ENCODE data around the gene TXNDC2. TPM values are rescaled to one million over a fixed set of nuclear protein-coding genes. Genes with fewer than 3 reads are reported as not detected.

TXNDC2 gene
- total and polyA plus RNA-seq, 2 of the 4 experiments (the other 2 are of a cell fraction) = 0.18 TPM; not detected in 1

GRCh38 chr18:9878095-9878494, 7.7 kb upstream of the TXNDC2 start:
- no peaks in the 10 kb centered on the region for H3K79me1 ChIP-seq (ENCODE audit: low read depth in 1 of 2, low read length in 2 of 2)
- no peak overlapping the region for H2BK5ac ChIP-seq (ENCODE audit: low read depth, low read length, poor library complexity, severe bottlenecking)
- no TSS peak for BruUV-seq (replicated peaks)
- no peak overlapping the region for H3K9ac ChIP-seq (ENCODE audit: low read depth, low read length)
- H3K9me1 ChIP-seq (ENCODE audit: insufficient read depth, low read length) = no peaks in the 10 kb centered on the region
- no peak overlapping the region for H4K5ac ChIP-seq (ENCODE audit: low read depth, low read length)
- H2BK15ac ChIP-seq (ENCODE audit: low read depth, low read length) = no peak overlapping the region
- no peak overlapping the region for H3K14ac ChIP-seq (replicated peaks; ENCODE audit: low read depth, low read length)
- H3K4me1 ChIP-seq (ENCODE audit: control insufficient read depth, insufficient read depth, low read length) = peaks cover 3% of the 10 kb centered on the region; the same call in 1 of the 2 replicates
- intact Hi-C loops (cut with micrococcal nuclease) (loop anchor here (10.0 kb wide), 1 partner anchor 57 kb away; no protein-coding TSS in a partner anchor), in situ Hi-C loops (cut with MboI; ENCODE audit: low sequenced_read_pairs) (no loop called here), dilution Hi-C loops (cut with HindIII; ENCODE audit: low sequenced_read_pairs, unreplicated experiment) (no loop called here)
- H2AFZ ChIP-seq (replicated peaks; ENCODE audit: low read length, poor library complexity) = no peak overlapping the region
- CTCF ChIA-PET = no interaction called here
- H4K20me1 ChIP-seq (ENCODE audit: insufficient read depth, low read length) = no peaks in the 10 kb centered on the region
- no peak overlapping the region for H2BK20ac ChIP-seq (ENCODE audit: low read depth, low read length)
- no peak overlapping the region for H3K4me3 ChIP-seq (ENCODE audit: insufficient read depth, low read depth, low read length)
- H3K4me2 ChIP-seq (ENCODE audit: low read depth, low read length) = no peak overlapping the region
- no peak overlapping the region for H2BK120ac ChIP-seq (ENCODE audit: low read depth, low read length)
- no peak overlapping the region for H2AK9ac ChIP-seq (replicated peaks; ENCODE audit: low read depth, low read length, poor library complexity)
- no peak overlapping the region for H4K8ac ChIP-seq (ENCODE audit: low read depth in 2 of 2, low read length in 2 of 2)
- POLR2A ChIA-PET (ENCODE audit: unreplicated experiment) = no interaction called here
- no peaks in the 10 kb centered on the region for H3K9me3 ChIP-seq (ENCODE audit: control insufficient read depth, insufficient read depth, low read length)
- H3K27ac ChIP-seq (ENCODE audit: insufficient read depth, low read length) = no peak overlapping the region
- no peak for ATAC-seq (ENCODE audit: low read depth)
- H3K4ac ChIP-seq (ENCODE audit: low read depth, low read length) = no peak overlapping the region
- no peak overlapping the region for H3K18ac ChIP-seq (ENCODE audit: low read depth, low read length)
- H3K27me3 ChIP-seq (ENCODE audit: control insufficient read depth, insufficient read depth, low read length) = no peaks in the 10 kb centered on the region
- H3K36me3 ChIP-seq (ENCODE audit: control insufficient read depth, insufficient read depth, low read length) = no peaks in the 10 kb centered on the region
- H4K91ac ChIP-seq (ENCODE audit: insufficient read depth, low read depth, low read length) = no peak overlapping the region
- DNase-seq = no peak
- no peak overlapping the region for H3K23ac ChIP-seq (ENCODE audit: low read depth, low read length)
- H2AK5ac ChIP-seq (ENCODE audit: low read depth, low read length) = no peak overlapping the region
- TF ChIP-seq RFX5 (IDR thresholded peaks at IDR 0.05; ENCODE audit: low read depth, low read length) (no peak), SMC3 (IDR thresholded peaks at IDR 0.05; ENCODE audit: low read depth, low read length) (no peak)
- H3K56ac ChIP-seq (ENCODE audit: extremely low read depth, insufficient read depth, low read length) = no peak overlapping the region
- no CpG with 5 or more reads among the region's 1 CpG for WGBS, 2 experiments (ENCODE audit: extremely low coverage in 2 of 2, insufficient read length in 1 of 2)
